Measurements from ENCODE around the gene ST6GALNAC5. TPM values are rescaled to one million over a fixed set of nuclear protein-coding genes. Genes with fewer than 3 reads are reported as not detected.

ST6GALNAC5 gene
- polyA plus RNA-seq, 3 donors = not detected

DNA sequence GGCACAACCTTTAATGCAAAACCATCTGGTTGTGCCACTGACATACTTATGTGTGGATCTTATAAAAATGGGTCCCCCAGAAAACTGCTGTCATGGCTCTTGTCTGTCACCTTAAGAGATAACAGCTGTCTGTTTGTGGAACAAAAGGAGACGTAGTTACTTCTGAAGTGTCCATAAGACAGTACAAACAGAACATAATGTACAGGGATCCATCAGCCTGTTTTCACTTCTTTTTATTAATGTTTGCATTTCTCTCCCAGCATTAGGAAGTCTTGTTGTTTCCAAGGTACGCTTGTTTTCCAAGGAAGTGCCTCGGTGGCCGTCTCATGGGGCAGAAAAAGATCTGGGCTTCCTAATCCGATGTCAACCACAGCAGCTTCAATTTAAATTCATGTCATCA is 11.2 kb upstream of the ST6GALNAC5 start:
- intact Hi-C loops (cut with micrococcal nuclease) = no loop called here
- DNase-seq = no peak
- Mint-ChIP-seq H3K4me3 (no peak overlapping the region), H3K27ac (no peak overlapping the region), H3K9me3 (peaks cover 0 to 7% (median 2%) of the 10 kb centered on the region in 7 donors), H3K36me3 (no peaks in the 10 kb centered on the region), H3K4me1 (no peaks in the 10 kb centered on the region), H3K27me3 (ENCODE audit: low read depth in 3 of 3) (peaks cover 4 to 10% (median 6%) of the 10 kb centered on the region in 3 donors)
- Histone ChIP-seq H2AFZ (ENCODE audit: insufficient read depth, low read depth, low read length, poor library complexity, severe bottlenecking) (no peak overlapping the region), H3K79me2 (ENCODE audit: insufficient read depth, low read length) (no peaks in the 10 kb centered on the region), H3K27ac (ENCODE audit: low read depth in 1 of 2, low read length in 2 of 2) (no peak overlapping the region), H3K27me3 (ENCODE audit: control insufficient read depth in 2 of 2, insufficient read depth in 2 of 2, low read length in 2 of 2) (no peaks in the 10 kb centered on the region), H3K4me1 (ENCODE audit: control insufficient read depth in 1 of 2, insufficient read depth in 2 of 2, low read length in 2 of 2) (no peaks in the 10 kb centered on the region), H3K9me3 (replicated peaks in 1 of 2; ENCODE audit: control insufficient read depth in 1 of 2, insufficient read depth in 1 of 2, low read length in 2 of 2) (no peaks in the 10 kb centered on the region), H3K36me3 (replicated peaks in 1 of 2; ENCODE audit: control insufficient read depth in 1 of 2, insufficient read depth in 2 of 2, low read length in 2 of 2) (no peaks in the 10 kb centered on the region), H3K4me2 (replicated peaks; ENCODE audit: extremely low read depth, low read length, poor library complexity, severe bottlenecking) (no peak overlapping the region), H3K9ac (ENCODE audit: insufficient read depth, low read length, poor library complexity, severe bottlenecking) (no peak overlapping the region), H4K20me1 (ENCODE audit: insufficient read depth, low read length) (no peaks in the 10 kb centered on the region), H3K4me3 (replicated peaks in 1 of 3; ENCODE audit: low read depth in 2 of 3, low read length in 3 of 3) (no peak overlapping the region)
- WGBS (ENCODE audit: insufficient coverage) = 91% methylated on average over 3 of the region's 5 CpGs
- no peak for TF ChIP-seq CTCF (IDR thresholded peaks at IDR 0.05)

GRCh38 chr1:76857138-76857537 is 10.1 kb upstream of the ST6GALNAC5 start:
- H4K20me1 ChIP-seq (ENCODE audit: insufficient read depth, low read length) = no peaks in the 10 kb centered on the region
- H3K9ac ChIP-seq (ENCODE audit: insufficient read depth, low read length, poor library complexity, severe bottlenecking) = no peak overlapping the region
- no peaks in the 10 kb centered on the region for H3K4me1 ChIP-seq (ENCODE audit: control insufficient read depth in 1 of 2, insufficient read depth in 2 of 2, low read length in 2 of 2)
- no peak overlapping the region for H3K27ac Mint-ChIP-seq
- H3K79me2 ChIP-seq (ENCODE audit: insufficient read depth, low read length) = no peaks in the 10 kb centered on the region
- H3K9me3 ChIP-seq (replicated peaks in 1 of 2; ENCODE audit: control insufficient read depth in 1 of 2, insufficient read depth in 1 of 2, low read length in 2 of 2) = no peaks in the 10 kb centered on the region
- DNase-seq = no peak
- WGBS (ENCODE audit: insufficient coverage) = 90% methylated on average over 3 of the region's 5 CpGs
- no peak for TF ChIP-seq CTCF (IDR thresholded peaks at IDR 0.05)
- H3K9me3 Mint-ChIP-seq = peaks cover 0 to 7% (median 2%) of the 10 kb centered on the region in 7 donors
- no peaks in the 10 kb centered on the region for H3K27me3 ChIP-seq (ENCODE audit: control insufficient read depth in 2 of 2, insufficient read depth in 2 of 2, low read length in 2 of 2)
- no peaks in the 10 kb centered on the region for H3K36me3 ChIP-seq (replicated peaks in 1 of 2; ENCODE audit: control insufficient read depth in 1 of 2, insufficient read depth in 2 of 2, low read length in 2 of 2)
- no peak overlapping the region for H3K27ac ChIP-seq (ENCODE audit: low read depth in 1 of 2, low read length in 2 of 2)
- intact Hi-C loops (cut with micrococcal nuclease) = no loop called here
- no peaks in the 10 kb centered on the region for H3K36me3 Mint-ChIP-seq
- H3K27me3 Mint-ChIP-seq (ENCODE audit: low read depth in 3 of 3) = peaks cover 4 to 12% (median 6%) of the 10 kb centered on the region in 3 donors
- H3K4me2 ChIP-seq (replicated peaks; ENCODE audit: extremely low read depth, low read length, poor library complexity, severe bottlenecking) = no peak overlapping the region
- H3K4me3 ChIP-seq (replicated peaks in 1 of 3; ENCODE audit: low read depth in 2 of 3, low read length in 3 of 3) = no peak overlapping the region
- H3K4me3 Mint-ChIP-seq = no peak overlapping the region
- no peaks in the 10 kb centered on the region for H3K4me1 Mint-ChIP-seq
- no peak overlapping the region for H2AFZ ChIP-seq (ENCODE audit: insufficient read depth, low read depth, low read length, poor library complexity, severe bottlenecking)
